K562 (cell line): Measurements from ENCODE around the gene KRT1. TPM values are rescaled to one million over a fixed set of nuclear protein-coding genes. Genes with fewer than 3 reads are reported as not detected.

Source experiments
- ATAC-seq: fragments of 200-7000 bp; cut with Tn5 transposase; 3 replicates; pipeline ENCODE4 v1.9.1; 2020; ENCODE audit warnings: moderate library complexity
- BruUV-seq: library from RNA; stranded (reverse); fragments of 400-500 nt; replicated peaks from 2 replicates; lab custom pipeline; 2021; lab: Mats Ljungman, UMichigan
- CTCF ChIA-PET: fragments of 300-600 bp; formaldehyde crosslinking; extraction: SDS; loops from one replicate; lab custom pipeline; 2021; ENCODE audit warnings: low intra/inter-chr PET ratio; lab: Yijun Ruan, JAX
- POLR2A ChIA-PET: fragments of 300-600, 350-650 bp; sonication (Branson Sonifier 250); formaldehyde crosslinking; extraction: SDS; loops from one replicate; lab custom pipeline; 2021; ENCODE audit warnings: antibody characterized with exemption, inconsistent platforms; lab: Yijun Ruan, JAX
- DNase-seq, 4 experiments: peaks; one replicate each; pipeline versions ENCODE4 v3.0.0 to v3.0.0-alpha.2; 2011 to 2018; ENCODE audit warnings: low spot score in 3 of 4, mixed read lengths in 3 of 4; ENCODE audit errors: extremely low read depth in 1 of 4
- FAIRE-seq: peaks from 2 replicates; lab custom pipeline; 2011; peaks lifted over from hg19 to GRCh38; lab: Jason Lieb, UNC
- H2AFZ ChIP-seq: 2 replicates; pipeline ENCODE4 v1.6.0; 2011; ENCODE audit warnings: low read depth, low read length, control low read depth, inconsistent platforms
- H3K27ac ChIP-seq: fragments of 200-600 bp; 3 replicates; pipeline ENCODE4 v1.8.0; 2011; ENCODE audit warnings: low read depth, mild to moderate bottlenecking, control low read depth, inconsistent platforms, low read length, moderate library complexity, mixed read lengths; ENCODE audit errors: extremely low read depth
- H3K27me3 ChIP-seq, 2 experiments: fragments of 300-600 bp in 1 of 2; 2 replicates in 1 of 2; 3 replicates in 1 of 2; pipeline versions ENCODE4 v1.6.0 to v1.8.0; 2011; ENCODE audit warnings: inconsistent platforms in 2 of 2, low read length in 2 of 2, mild to moderate bottlenecking in 1 of 2, mixed read lengths in 1 of 2, moderate library complexity in 1 of 2; ENCODE audit not compliant: control insufficient read depth in 2 of 2, insufficient read depth in 2 of 2
- H3K36me3 ChIP-seq: fragments of 300-600 bp; 3 replicates; pipeline ENCODE4 v1.8.0; 2011; ENCODE audit warnings: mild to moderate bottlenecking, low read length, inconsistent platforms; ENCODE audit not compliant: control insufficient read depth, insufficient read depth
- H3K4me1 ChIP-seq, 2 experiments: fragments of 200-600 bp in 1 of 2; replicated peaks in 1 of 2; 2 replicates in 1 of 2; 3 replicates in 1 of 2; pipeline versions ENCODE4 v1.5.1 to v1.8.0; 2011; ENCODE audit warnings: inconsistent platforms in 2 of 2, low read length in 2 of 2, mild to moderate bottlenecking in 1 of 2, mixed read lengths in 1 of 2, moderate library complexity in 1 of 2; ENCODE audit not compliant: control insufficient read depth in 2 of 2, insufficient read depth in 2 of 2
- H3K4me2 ChIP-seq: 2 replicates; pipeline ENCODE4 v1.6.1; 2011; ENCODE audit warnings: low read length, control low read depth, inconsistent platforms, mixed read lengths; ENCODE audit not compliant: insufficient read depth
- H3K4me3 ChIP-seq: fragments of 200-600 bp; sonication (generic), shearing (Covaris generic); 2 replicates; pipeline ENCODE4 v1.5.1; 2016; ENCODE audit warnings: control low read depth, inconsistent platforms
- H3K79me2 ChIP-seq: fragments of 200-600 bp; 3 replicates; pipeline ENCODE4 v1.8.0; 2011; ENCODE audit warnings: low read length, inconsistent platforms; ENCODE audit not compliant: control insufficient read depth, insufficient read depth
- H3K9ac ChIP-seq, 2 experiments: 2 replicates each; pipeline versions ENCODE4 v1.6.0 to v1.6.1; 2011; ENCODE audit warnings: low read depth in 2 of 2, low read length in 2 of 2, control low read depth in 1 of 2, inconsistent platforms in 1 of 2, mild to moderate bottlenecking in 1 of 2, mixed read lengths in 1 of 2; ENCODE audit not compliant: insufficient read depth in 1 of 2
- H3K9me1 ChIP-seq: one replicate; pipeline ENCODE4 v1.6.0; 2011; ENCODE audit warnings: inconsistent platforms, mild to moderate bottlenecking, low read length, moderate library complexity; ENCODE audit not compliant: control insufficient read depth, insufficient read depth
- H3K9me3 ChIP-seq: replicated peaks from 2 replicates; pipeline ENCODE4 v1.5.1; 2011; ENCODE audit warnings: low read depth, low read length, inconsistent platforms; ENCODE audit not compliant: control insufficient read depth, insufficient read depth
- H4K20me1 ChIP-seq: replicated peaks from 2 replicates; pipeline ENCODE4 v1.6.1; 2011; ENCODE audit warnings: low read length, inconsistent platforms, mixed read lengths; ENCODE audit not compliant: control insufficient read depth, insufficient read depth
- ARID1B ChIP-seq: fragments of 450-650 bp; IDR thresholded peaks from 2 replicates; pipeline ENCODE4 v1.6.1; 2016; ENCODE audit warnings: antibody characterized with exemption, mild to moderate bottlenecking, inconsistent platforms
- ATF7 ChIP-seq: fragments of 450-650 bp; IDR thresholded peaks from 2 replicates; pipeline ENCODE4 v1.7.1; 2014; ENCODE audit warnings: mild to moderate bottlenecking, moderate library complexity
- C11orf30 ChIP-seq: fragments of 450-650 bp; IDR thresholded peaks from 2 replicates; pipeline ENCODE4 v1.6.1; 2016; ENCODE audit warnings: low read depth, mild to moderate bottlenecking
- EP300 ChIP-seq: IDR thresholded peaks from 2 replicates; pipeline ENCODE4 v1.6.1; 2012; ENCODE audit warnings: low read length, improper control_type of control experiment
- IFI16 ChIP-seq: fragments of 250-450 bp; sonication (Bioruptor Pico); IDR thresholded peaks from 2 replicates; pipeline ENCODE4 v2.1.2; 2022; ENCODE audit warnings: mild to moderate bottlenecking, inconsistent platforms
- LEF1 ChIP-seq: fragments of 450-650 bp; IDR thresholded peaks from 2 replicates; pipeline ENCODE4 v1.6.1; 2016; ENCODE audit warnings: mild to moderate bottlenecking
- MAFG ChIP-seq: fragments of 450-650 bp; conservative IDR thresholded peaks from 2 replicates; pipeline ENCODE4 v1.6.1; 2016; ENCODE audit warnings: missing genetic modification characterization, missing compliant biosample characterization
- MAFK ChIP-seq: IDR thresholded peaks from 2 replicates; pipeline ENCODE4 v1.6.1; 2011; ENCODE audit warnings: low read length, improper control_type of control experiment
- NCOR1 ChIP-seq: fragments of 450-650 bp; IDR thresholded peaks from 2 replicates; pipeline ENCODE4 v1.6.1; 2016; ENCODE audit warnings: mild to moderate bottlenecking, moderate library complexity
- TEAD1 ChIP-seq, 2 experiments: fragments of 450-650 bp in 1 of 2; sonication (generic) in 1 of 2; formaldehyde crosslinking; IDR thresholded peaks; 2 replicates each; pipeline versions ENCODE4 v1.4.0 to v1.8.0; 2020 to 2022; ENCODE audit warnings: mild to moderate bottlenecking in 2 of 2, missing genetic modification reagents in 1 of 2
- ZNF316 ChIP-seq: fragments of 450-650 bp; IDR thresholded peaks from 2 replicates; pipeline ENCODE4 v1.6.1; 2016
- WGBS: fragments of 100-300 bp; shearing (Covaris generic); methylation state at CpG from one replicate; pipeline ENCODE4 v1.1.6; 2016; ENCODE audit warnings: low coverage, mixed read lengths; ENCODE audit not compliant: insufficient coverage; ENCODE audit errors: missing lambda C conversion rate; 5-methylcytosine and 5-hydroxymethylcytosine counted together
- in situ Hi-C: fragments of 300-500 bp; cut with MboI; formaldehyde crosslinking; loops from 4 replicates; pipeline ENCODE4 v1.15.0; 2018; ENCODE audit warnings: inconsistent platforms, mixed read lengths
- intact Hi-C: fragments of 100-400 bp; cut with micrococcal nuclease; formaldehyde crosslinking; loops from 2 replicates; pipeline ENCODE4 v1.14.2; 2022
- polyA plus RNA-seq, 8 experiments: library from polyadenylated mRNA; depleted of rRNA in 4 of 8; stranded (reverse) in 5 of 8; unstranded in 3 of 8; fragments of >200 nt; fragmentation: Nextera tagmentation in 2 of 8; fragmentation: Illumina TruSeq in 1 of 8; extraction: Ambion mirVana in 2 of 8; extraction: Trizol in 1 of 8; gene quantifications; 2 replicates each; pipeline versions ENCODE4 v1.2.1 to v1.2.3, GENCODE V29; 2011 to 2014; ENCODE audit warnings: inconsistent platforms in 1 of 8, missing spikeins in 1 of 8
- total RNA-seq, 7 experiments: library from RNA; depleted of rRNA in 6 of 7; stranded (reverse); fragments of >200 nt in 6 of 7; fragmentation: Illumina TruSeq in 2 of 7; extraction: Trizol in 2 of 7; gene quantifications; 2 replicates each; pipeline versions ENCODE4 v1.2.1 to v1.2.3, GENCODE V29; 2011 to 2021; ENCODE audit warnings: low replicate concordance in 1 of 7
- TF ChIP-seq, protein P1 (sequence below), 2 experiments: fragments of 450-650 bp; IDR thresholded peaks; 2 replicates each; pipeline ENCODE4 v1.6.1; 2016
- TF ChIP-seq, protein P2 (sequence below): fragments of 200-800 bp; sonication (Bioruptor generic); IDR thresholded peaks from 2 replicates; pipeline ENCODE4 v1.6.1; 2017; ENCODE audit warnings: missing genetic modification characterization, missing compliant biosample characterization
- TF ChIP-seq, protein P3 (sequence below): fragments of 250-450 bp; sonication (Bioruptor Pico); IDR thresholded peaks from 2 replicates; pipeline ENCODE4 v1.4.0; 2020
- TF ChIP-seq, protein P4 (sequence below): fragments of 250-450 bp; sonication (Bioruptor Pico); IDR thresholded peaks from 2 replicates; pipeline ENCODE4 v1.4.0; 2020; ENCODE audit warnings: mild to moderate bottlenecking, moderate library complexity, borderline replicate concordance

The KRT1 gene
- total and polyA plus RNA-seq, 9 of the 15 experiments (the other 6 are each of a cell fraction or from before 2014, with no cell fraction given) = 0.18 TPM; not detected in 8

DNA sequence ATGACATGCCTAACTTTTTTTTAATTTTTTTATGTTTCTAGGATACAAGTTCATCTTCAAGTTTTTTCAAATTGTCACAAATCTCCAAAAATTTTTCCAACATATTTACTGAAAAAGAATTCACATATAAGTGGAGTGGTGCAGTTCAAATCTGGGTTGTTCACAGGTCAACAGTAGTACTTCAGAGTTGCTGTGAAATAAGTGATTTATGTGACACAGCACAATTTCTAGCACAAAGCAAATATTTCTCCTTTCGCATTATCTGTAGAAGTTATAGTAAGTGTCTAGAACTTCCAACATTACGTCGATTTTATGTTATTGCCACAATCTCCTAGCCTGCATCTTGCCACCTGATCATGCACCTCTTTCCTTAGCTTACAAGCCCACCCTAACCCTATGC is 18.5 kb downstream of the KRT1 start (continued):
- peak; percentile 50 for TF ChIP-seq MAFG

DNA sequence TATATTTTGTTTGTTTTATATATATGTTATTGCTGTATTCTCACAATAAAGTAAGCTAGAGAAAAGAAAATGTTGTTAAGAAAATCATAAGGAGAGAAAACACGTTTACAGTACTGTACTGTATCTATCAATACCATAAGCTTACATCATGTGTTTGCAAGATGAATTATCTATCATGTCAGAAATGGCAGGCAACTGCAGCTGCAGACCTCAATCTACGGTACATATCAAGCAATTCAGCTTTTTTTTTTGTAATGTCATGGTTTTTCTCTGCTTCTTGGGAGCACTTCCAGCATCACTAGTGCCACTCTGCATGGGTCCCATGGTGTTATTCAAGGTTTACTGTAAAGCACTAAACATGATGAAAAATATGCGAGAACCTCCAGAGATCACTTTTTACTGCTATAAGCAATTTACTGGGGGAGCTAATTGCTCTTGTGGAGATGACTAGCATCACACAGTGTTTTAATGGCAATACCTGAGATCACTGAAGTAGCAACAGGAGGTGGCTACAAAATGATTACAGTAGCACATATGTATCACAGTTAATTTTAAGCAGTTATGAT is 19.2 kb downstream of the KRT1 start:
- H3K27me3 ChIP-seq = no peaks in the 10 kb centered on the region
- H3K9me3 ChIP-seq = no peaks in the 10 kb centered on the region
- H3K9me1 ChIP-seq = peaks cover 2% of the 10 kb centered on the region
- H3K4me2 ChIP-seq = no peak overlapping the region
- POLR2A ChIA-PET = interaction anchor here (0.7 to 1.0 kb wide), 3 partner anchors 13 to 25 kb away, joined by 3 to 5 read pairs (median 3); no protein-coding TSS in a partner anchor
- 30% methylated on average over 3 of the region's 3 CpGs for WGBS
- peak in 1 of 4 experiments; percentile 39 for DNase-seq
- in situ Hi-C loops = no loop called here
- CTCF ChIA-PET = no interaction called here
- H3K4me1 ChIP-seq = peaks cover 40 to 50% of the 10 kb centered on the region in 2 experiments
- H2AFZ ChIP-seq = no peak overlapping the region
- H3K27ac ChIP-seq = no peak overlapping the region
- no peaks in the 10 kb centered on the region for H4K20me1 ChIP-seq
- FAIRE-seq = no peak
- H3K36me3 ChIP-seq = no peaks in the 10 kb centered on the region
- H3K9ac ChIP-seq = no peak overlapping the region
- H3K79me2 ChIP-seq = no peaks in the 10 kb centered on the region
- H3K4me3 ChIP-seq = no peak overlapping the region
- BruUV-seq = no TSS peak
- intact Hi-C loops = loop anchor here (5.0 kb wide), 1 partner anchor 74 kb away; no protein-coding TSS in a partner anchor
- ATAC-seq = no peak
- TF ChIP-seq, protein P1, sequence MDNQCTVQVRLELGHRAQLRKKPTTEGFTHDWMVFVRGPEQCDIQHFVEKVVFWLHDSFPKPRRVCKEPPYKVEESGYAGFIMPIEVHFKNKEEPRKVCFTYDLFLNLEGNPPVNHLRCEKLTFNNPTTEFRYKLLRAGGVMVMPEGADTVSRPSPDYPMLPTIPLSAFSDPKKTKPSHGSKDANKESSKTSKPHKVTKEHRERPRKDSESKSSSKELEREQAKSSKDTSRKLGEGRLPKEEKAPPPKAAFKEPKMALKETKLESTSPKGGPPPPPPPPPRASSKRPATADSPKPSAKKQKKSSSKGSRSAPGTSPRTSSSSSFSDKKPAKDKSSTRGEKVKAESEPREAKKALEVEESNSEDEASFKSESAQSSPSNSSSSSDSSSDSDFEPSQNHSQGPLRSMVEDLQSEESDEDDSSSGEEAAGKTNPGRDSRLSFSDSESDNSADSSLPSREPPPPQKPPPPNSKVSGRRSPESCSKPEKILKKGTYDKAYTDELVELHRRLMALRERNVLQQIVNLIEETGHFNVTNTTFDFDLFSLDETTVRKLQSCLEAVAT (IDR thresholded peaks at IDR 0.05) = no peak
- TF ChIP-seq LEF1 (peak; percentile 56; the same call in 1 of the 2 replicates), ARID1B (peak; percentile 54), NCOR1 (peak; percentile 41), TEAD1 (CRISPR knock-in tag; IDR thresholded peaks at IDR 0.05) (0 out of 4 replicates have a peak, but pooled peaks of 1 of the 2 experiments have one; percentile 19), C11orf30 (peak; percentile 83), ZNF316 (peak; percentile 82), EP300 (peak; percentile 8; the same call in 1 of the 2 replicates), MAFK (peak; percentile 7; the same call in 1 of the 2 replicates), IFI16 (CRISPR knock-in tag) (no peak), ATF7 (peak; percentile 21; the same call in 1 of the 2 replicates)
- TF ChIP-seq, protein P2, sequence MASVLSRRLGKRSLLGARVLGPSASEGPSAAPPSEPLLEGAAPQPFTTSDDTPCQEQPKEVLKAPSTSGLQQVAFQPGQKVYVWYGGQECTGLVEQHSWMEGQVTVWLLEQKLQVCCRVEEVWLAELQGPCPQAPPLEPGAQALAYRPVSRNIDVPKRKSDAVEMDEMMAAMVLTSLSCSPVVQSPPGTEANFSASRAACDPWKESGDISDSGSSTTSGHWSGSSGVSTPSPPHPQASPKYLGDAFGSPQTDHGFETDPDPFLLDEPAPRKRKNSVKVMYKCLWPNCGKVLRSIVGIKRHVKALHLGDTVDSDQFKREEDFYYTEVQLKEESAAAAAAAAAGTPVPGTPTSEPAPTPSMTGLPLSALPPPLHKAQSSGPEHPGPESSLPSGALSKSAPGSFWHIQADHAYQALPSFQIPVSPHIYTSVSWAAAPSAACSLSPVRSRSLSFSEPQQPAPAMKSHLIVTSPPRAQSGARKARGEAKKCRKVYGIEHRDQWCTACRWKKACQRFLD (CRISPR knock-in tag) = 0 out of 2 replicates have a peak, but pooled peaks have one; percentile 3
- TF ChIP-seq, protein P3, sequence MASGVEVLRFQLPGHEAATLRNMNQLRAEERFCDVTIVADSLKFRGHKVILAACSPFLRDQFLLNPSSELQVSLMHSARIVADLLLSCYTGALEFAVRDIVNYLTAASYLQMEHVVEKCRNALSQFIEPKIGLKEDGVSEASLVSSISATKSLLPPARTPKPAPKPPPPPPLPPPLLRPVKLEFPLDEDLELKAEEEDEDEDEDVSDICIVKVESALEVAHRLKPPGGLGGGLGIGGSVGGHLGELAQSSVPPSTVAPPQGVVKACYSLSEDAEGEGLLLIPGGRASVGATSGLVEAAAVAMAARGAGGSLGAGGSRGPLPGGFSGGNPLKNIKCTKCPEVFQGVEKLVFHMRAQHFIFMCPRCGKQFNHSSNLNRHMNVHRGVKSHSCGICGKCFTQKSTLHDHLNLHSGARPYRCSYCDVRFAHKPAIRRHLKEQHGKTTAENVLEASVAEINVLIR = no peak
- TF ChIP-seq, protein P4, sequence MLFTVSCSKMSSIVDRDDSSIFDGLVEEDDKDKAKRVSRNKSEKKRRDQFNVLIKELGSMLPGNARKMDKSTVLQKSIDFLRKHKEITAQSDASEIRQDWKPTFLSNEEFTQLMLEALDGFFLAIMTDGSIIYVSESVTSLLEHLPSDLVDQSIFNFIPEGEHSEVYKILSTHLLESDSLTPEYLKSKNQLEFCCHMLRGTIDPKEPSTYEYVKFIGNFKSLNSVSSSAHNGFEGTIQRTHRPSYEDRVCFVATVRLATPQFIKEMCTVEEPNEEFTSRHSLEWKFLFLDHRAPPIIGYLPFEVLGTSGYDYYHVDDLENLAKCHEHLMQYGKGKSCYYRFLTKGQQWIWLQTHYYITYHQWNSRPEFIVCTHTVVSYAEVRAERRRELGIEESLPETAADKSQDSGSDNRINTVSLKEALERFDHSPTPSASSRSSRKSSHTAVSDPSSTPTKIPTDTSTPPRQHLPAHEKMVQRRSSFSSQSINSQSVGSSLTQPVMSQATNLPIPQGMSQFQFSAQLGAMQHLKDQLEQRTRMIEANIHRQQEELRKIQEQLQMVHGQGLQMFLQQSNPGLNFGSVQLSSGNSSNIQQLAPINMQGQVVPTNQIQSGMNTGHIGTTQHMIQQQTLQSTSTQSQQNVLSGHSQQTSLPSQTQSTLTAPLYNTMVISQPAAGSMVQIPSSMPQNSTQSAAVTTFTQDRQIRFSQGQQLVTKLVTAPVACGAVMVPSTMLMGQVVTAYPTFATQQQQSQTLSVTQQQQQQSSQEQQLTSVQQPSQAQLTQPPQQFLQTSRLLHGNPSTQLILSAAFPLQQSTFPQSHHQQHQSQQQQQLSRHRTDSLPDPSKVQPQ (CRISPR knock-in tag) = no peak
